HG03280 (cell line): ENCODE measurements around the gene TRPC3.

Experiments
- ATAC-seq: cut with Tn5 transposase; IDR thresholded peaks from one replicate; pipeline ENCODE4 v1.9.1; 2021; ENCODE audit warnings: mild to moderate bottlenecking, moderate library complexity; ENCODE audit not compliant: unreplicated experiment

The TRPC3 gene

GRCh38 chr4:121876070-121876469 is 75.8 kb downstream of the TRPC3 start:
- ATAC-seq: no peak

GRCh38 chr4:121875652-121876051 is 76.2 kb downstream of the TRPC3 start:
- ATAC-seq: no peak

GRCh38 chr4:121873604-121874003 is 78.3 kb downstream of the TRPC3 start:
- ATAC-seq: no peak

GRCh38 chr4:121869841-121870822 is 81.7 kb downstream of the TRPC3 start, which contains the start of gene BBS7:
TSS of gene BBS7 (minus strand) at chr4:121870474. CDS start at chr4:121870313, 161 bp downstream.
- peak; percentile 100 for ATAC-seq

- no peak for ATAC-seq
These were observed 88.1 kb downstream of the TRPC3 start for GRCh38 chr4:121863799-121864198.

GRCh38 chr4:121861426-121861825 is 90.4 kb downstream of the TRPC3 start:
- no peak for ATAC-seq

GRCh38 chr4:121860121-121860520 is 91.7 kb downstream of the TRPC3 start:
- no peak for ATAC-seq

GRCh38 chr4:121851354-121851753 is 100.5 kb downstream of the TRPC3 start:
- no peak for ATAC-seq

GRCh38 chr4:121846662-121847061 is 105.2 kb downstream of the TRPC3 start:
- ATAC-seq: no peak

GRCh38 chr4:121842862-121843261 is 109.0 kb downstream of the TRPC3 start:
- ATAC-seq: no peak

GRCh38 chr4:121838136-121838535 is 113.7 kb downstream of the TRPC3 start:
- ATAC-seq: no peak

- ATAC-seq: no peak
These were observed 122.3 kb downstream of the TRPC3 start for GRCh38 chr4:121829511-121829910.
